Measurements from ENCODE around the gene DTX1.
"Not testable (repeated sequence)": the region's sequence is repeated elsewhere in the genome, so short reads cannot be mapped to it uniquely, and the experiment has no call there.

Gene DTX1

DNA sequence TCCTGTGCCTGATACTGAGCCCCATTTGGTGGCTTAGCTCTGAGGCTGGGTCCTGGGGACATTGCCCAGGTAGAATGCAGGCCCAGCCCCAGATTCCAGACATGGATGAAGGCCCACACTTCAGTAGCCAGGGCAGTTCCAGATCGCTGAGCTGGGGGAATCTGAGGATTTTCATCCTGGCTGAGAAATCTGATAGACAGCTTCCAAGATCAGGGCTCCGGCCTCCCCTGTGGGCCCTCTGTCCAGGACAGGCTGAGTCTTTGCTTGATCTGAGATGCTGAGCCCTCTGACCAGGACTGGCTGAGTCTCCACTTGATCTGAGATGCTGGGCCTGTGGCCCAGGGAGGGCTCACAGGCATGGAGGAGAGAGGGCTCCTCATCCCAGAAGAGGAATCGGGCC lies 82.3 kb downstream of the DTX1 start:
- no peak for DNase-seq

DNA sequence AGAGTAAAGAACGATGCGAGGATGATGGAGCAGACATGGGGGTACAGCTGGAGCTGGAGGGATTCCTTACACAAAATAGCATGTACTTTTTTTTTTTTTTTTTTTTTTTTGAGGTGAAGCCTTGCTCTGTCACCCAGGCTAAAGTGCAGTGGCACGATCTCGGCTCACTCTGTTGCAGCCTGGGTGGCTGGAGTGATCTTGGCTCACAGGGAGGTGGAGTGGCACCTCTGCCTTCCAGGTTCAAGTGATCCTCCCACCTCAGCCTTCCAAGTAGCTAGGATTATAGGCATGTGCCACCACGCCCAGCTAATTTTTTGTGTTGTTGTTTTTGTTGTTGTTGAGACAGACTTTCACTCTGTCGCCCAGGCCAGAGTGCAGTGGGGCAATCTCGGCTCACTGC lies 84.2 kb downstream of the DTX1 start:
- DNase-seq = no peak

DNA sequence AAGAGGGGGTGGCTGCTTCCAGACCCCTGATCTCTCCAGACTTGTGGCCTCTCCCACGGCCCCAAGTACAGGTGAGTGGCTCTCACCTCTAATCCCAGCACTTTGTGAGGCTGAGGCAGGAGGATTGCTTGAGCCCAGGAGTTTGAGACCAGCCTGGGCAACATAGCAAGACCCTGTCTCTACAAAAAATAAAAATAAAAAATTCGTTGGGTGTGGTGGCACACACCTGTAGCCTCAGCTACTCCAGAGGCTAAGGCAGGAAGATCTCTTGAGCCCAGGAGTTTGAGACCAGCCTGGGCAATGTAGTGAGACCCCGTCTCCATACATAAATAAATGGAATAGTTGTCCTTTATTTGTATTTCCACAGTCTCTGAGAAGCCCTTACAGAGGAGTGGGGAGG lies 85.2 kb downstream of the DTX1 start:
- not testable (repeated sequence) for DNase-seq

DNA sequence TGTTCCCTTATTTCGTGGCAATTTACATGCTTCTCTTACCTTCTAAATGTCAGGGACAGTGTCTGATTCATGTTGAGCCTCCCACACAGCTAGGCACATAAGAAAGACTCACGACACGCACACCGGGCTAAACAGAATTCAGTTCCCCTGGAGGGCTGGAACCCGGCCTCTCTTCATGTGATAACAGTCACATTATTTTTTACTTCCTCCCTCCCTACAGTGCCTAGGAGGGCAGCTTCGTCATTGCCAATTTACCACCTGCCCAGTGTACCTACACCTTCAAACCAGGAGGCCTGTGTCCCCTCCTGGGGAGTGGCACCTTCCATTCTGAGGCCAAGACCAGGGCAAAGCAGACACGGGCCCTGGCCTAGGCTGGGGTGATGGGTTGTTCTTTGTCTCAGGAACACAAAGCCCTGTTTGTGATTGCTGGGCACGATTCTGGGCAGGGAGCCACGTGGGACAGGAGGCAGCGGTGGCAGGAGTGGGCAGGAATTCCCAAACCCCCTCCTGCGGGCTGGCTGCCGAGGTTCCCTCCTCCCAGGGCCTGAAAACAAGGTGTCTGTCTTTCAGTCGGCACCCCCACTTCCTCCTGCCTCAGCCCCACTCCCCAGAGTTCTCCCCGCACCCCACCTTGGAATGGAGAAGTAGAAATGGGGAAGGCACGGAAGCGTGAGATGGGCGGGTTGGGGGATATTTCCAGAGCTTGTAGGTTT lies 85.8 kb downstream of the DTX1 start:
- DNase-seq = no peak

DNA sequence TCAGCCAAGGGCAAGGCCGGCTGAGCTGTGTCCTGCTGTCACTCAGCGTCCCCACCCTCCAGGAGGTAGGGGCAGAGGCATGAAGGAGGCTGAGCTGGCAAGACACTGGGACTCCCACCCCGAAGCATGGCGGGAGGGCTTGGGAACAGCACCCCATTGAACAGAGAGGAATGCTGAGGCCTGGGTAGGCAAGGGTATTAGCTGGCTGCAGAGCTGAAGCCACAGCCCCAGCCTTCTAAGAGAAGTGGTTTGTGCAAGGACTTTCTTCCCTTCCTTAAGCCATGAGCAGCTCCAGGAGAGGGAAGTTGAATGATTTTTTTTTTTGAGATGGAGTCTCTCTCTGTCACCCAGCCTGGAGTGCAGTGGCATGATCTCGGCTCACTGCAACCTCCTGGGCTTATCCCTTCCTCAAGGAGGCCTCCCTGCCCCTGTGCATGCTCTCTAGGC lies 86.4 kb downstream of the DTX1 start:
- no peak for DNase-seq

DNA sequence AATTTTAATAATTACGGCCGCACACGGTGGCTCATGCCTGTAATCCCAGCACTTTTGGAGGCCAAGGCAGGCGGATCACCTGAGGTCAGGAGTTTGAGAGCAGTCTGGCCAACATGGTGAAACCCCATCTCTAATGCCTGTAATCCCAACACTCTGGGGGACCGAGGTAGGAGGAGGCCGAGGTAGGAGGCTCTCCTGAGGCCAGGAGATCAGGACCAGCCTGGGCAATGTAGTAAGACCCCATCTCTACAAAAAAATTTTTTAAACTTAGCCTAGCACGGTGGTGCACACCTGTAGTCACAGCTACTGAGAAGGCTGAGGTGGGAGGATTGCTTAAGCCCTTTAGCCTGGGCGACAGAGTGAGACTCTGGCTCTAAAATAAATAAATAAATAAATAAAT lies 87.4 kb downstream of the DTX1 start:
- no peak for DNase-seq

DNA sequence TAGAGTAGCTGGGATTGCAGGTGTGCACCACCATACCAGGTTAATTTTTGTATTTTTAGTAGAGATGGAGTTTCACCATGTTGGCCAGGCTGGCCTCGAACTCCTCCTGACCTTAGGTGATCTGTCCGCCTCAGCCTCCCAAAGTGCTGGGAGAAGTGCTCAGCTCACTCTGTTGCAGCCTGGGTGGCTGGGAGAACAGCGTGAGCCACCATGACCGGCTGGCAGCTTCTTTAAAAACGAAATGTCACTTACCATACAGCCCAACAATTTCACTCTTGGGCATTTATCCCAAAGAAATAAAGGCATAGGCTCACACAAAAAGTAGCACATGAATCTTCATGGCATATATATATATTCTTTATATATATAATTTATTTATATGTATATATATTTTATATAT lies 88.3 kb downstream of the DTX1 start:
- no peak for DNase-seq

DNA sequence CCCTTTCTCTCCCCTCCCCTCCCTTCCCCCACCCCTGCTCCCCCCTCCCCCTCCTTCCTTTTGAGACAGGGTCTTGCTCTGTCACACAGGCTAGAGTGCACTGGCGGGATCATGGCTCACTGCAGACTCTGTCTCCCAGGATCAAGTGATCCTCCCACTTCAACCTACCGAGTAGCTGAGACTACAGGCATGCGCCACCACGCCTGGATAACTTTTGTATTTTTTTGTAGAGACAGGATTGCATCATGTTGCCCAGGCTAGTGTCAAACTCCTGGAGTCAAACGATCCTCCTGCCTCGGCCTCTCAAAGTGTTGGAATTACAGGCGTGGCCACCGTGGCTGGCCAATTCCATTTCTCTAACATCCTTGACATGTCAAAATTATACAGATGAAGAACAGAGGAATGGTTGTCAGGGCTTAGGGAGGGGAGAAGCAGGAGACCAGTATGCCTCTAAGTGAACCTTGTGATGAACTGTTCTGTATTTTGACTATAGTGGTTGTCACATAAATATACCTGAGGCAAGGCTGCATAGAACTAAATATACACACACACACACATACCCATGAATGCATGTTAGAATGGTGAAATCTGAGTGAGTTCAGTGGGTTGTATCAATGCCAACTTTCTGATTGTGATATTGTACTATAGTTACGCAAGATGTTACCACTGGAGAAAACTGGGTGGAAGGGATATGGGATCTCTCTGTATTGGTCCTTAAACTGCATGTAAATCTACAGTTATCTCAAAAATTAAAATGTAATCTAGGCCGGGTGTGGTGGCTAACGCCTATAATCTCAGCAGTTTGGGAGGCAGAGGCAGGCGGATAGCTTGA lies 89.4 kb downstream of the DTX1 start:
- DNase-seq = no peak

DNA sequence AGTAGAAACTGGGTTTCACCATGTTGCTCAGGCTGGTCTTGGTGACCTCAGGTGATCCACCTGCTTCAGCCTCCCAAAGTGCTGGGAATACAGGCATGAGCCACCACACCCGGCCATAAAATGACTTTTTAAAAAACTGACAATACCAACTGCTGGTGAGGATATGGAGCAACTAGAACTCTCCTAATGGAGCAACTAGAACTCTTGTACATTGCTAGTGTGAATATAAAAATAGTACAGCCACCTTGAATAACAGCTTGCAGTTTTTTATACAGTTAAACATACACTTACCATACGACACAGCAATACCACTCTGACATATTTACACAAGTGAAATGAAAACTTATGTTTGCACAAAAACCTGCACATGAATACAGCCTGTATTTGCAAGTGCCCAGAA lies 90.5 kb downstream of the DTX1 start:
- DNase-seq = no peak
